PC-9 (cell line): ENCODE measurements around the gene MAN1B1. TPM values are rescaled to one million over a fixed set of nuclear protein-coding genes. Genes with fewer than 3 reads are reported as not detected.

ENCODE experiments used
- Bru-seq: library from RNA; stranded (reverse); fragments of 400-500 nt; gene quantifications from one replicate; lab custom pipeline; 2021; lab: Mats Ljungman, UMichigan
- BruChase-seq, 2 experiments: library from RNA; stranded (reverse); fragments of 400-500 nt; gene quantifications; one replicate each; lab custom pipeline; 2021; lab: Mats Ljungman, UMichigan
- BruUV-seq: library from RNA; stranded (reverse); fragments of 400-500 nt; replicated peaks from 2 replicates; lab custom pipeline; 2021; lab: Mats Ljungman, UMichigan
- CTCF ChIA-PET: fragments of 300-600 bp; sonication (Branson Sonifier 250); formaldehyde crosslinking; loops from one replicate; lab custom pipeline; 2022; ENCODE audit warnings: antibody characterized with exemption; lab: Charles Lee
- POLR2A ChIA-PET: fragments of 300-600 bp; sonication (Branson Sonifier 250); formaldehyde crosslinking; loops from one replicate; lab custom pipeline; 2022; ENCODE audit warnings: antibody characterized with exemption; ENCODE audit not compliant: unreplicated experiment; lab: Charles Lee
- DNase-seq, 2 experiments: peaks; one replicate each; pipeline versions ENCODE4 v3.0.0 to v3.0.0-alpha.2; 2015 to 2022; ENCODE audit warnings: mixed read lengths in 1 of 2
- H2AFZ ChIP-seq: fragments of 200-600 bp; sonication (generic); 2 replicates; pipeline ENCODE4 v1.8.1; 2017; ENCODE audit warnings: antibody characterized with exemption
- H3F3A ChIP-seq: fragments of 200-600 bp; sonication (generic); 2 replicates; pipeline ENCODE4 v1.8.1; 2017; ENCODE audit warnings: antibody characterized with exemption, mild to moderate bottlenecking, low read depth; ENCODE audit not compliant: insufficient read depth
- H3K27ac ChIP-seq: fragments of 200-600 bp; sonication (generic); 2 replicates; pipeline ENCODE4 v1.6.1; 2016; ENCODE audit warnings: mixed run types
- H3K27me3 ChIP-seq: fragments of 200-600 bp; sonication (generic); 2 replicates; pipeline ENCODE4 v1.6.1; 2016; ENCODE audit warnings: low read depth, mixed run types; ENCODE audit not compliant: insufficient read depth
- H3K36me3 ChIP-seq: fragments of 200-600 bp; sonication (generic); 2 replicates; pipeline ENCODE4 v1.6.1; 2016; ENCODE audit warnings: low read depth, mixed run types
- H3K4me1 ChIP-seq: fragments of 200-600 bp; sonication (generic); replicated peaks from 2 replicates; pipeline ENCODE4 v1.6.1; 2016; ENCODE audit warnings: mixed run types; ENCODE audit not compliant: insufficient read depth
- H3K4me2 ChIP-seq: fragments of 200-600 bp; sonication (generic); 2 replicates; pipeline ENCODE4 v1.6.1; 2017; ENCODE audit warnings: mixed run types
- H3K4me3 ChIP-seq: fragments of 200-600 bp; sonication (generic); 2 replicates; pipeline ENCODE4 v1.6.1; 2016; ENCODE audit warnings: mixed run types
- H3K79me2 ChIP-seq: fragments of 200-600 bp; sonication (generic); 2 replicates; pipeline ENCODE4 v1.6.1; 2017; ENCODE audit warnings: low read depth, mixed run types
- H3K9me2 ChIP-seq: fragments of 200-600 bp; sonication (generic); 2 replicates; pipeline ENCODE4 v1.8.1; 2017; ENCODE audit warnings: mild to moderate bottlenecking; ENCODE audit not compliant: insufficient read depth
- H3K9me3 ChIP-seq: fragments of 200-600 bp; sonication (generic); 2 replicates; pipeline ENCODE4 v1.8.1; 2016; ENCODE audit warnings: low read depth; ENCODE audit not compliant: insufficient read depth
- H4K20me1 ChIP-seq: fragments of 200-600 bp; sonication (generic); 2 replicates; pipeline ENCODE4 v1.8.1; 2017; ENCODE audit not compliant: insufficient read depth
- EZH2 ChIP-seq: fragments of 200-600 bp; sonication (generic); IDR thresholded peaks from 2 replicates; pipeline ENCODE4 v1.8.0; 2017; ENCODE audit warnings: antibody characterized with exemption, low read depth
- intact Hi-C: fragments of 100-400 bp; cut with micrococcal nuclease; formaldehyde crosslinking; loops from one replicate; pipeline ENCODE4 v1.10.0; 2022; ENCODE audit not compliant: unreplicated experiment
- long read RNA-seq: library from polyadenylated mRNA; stranded (forward); transcript quantifications from one replicate; pipeline ENCODE4 v2.0.0, GENCODE V29; 2022
- total RNA-seq: library from RNA; stranded (reverse); gene quantifications from 2 replicates; pipeline ENCODE4 v1.2.3, GENCODE V29; 2021
- TF ChIP-seq, protein P1 (sequence below): fragments of 200-600 bp; sonication (generic); conservative IDR thresholded peaks from 2 replicates; pipeline ENCODE4 v1.6.1; 2017; ENCODE audit warnings: mixed run types, antibody characterized with exemption, mild to moderate bottlenecking, moderate library complexity

Gene MAN1B1
- total RNA-seq (79.3 and 107 TPM in 2 replicates), Bru-seq, nascent RNA (percentile 51 among the genes with signal in this experiment), BruChase-seq, experiment 1, labeled RNA remaining after a 2-hour chase (percentile 64 among the genes with signal in this experiment), BruChase-seq, experiment 2, labeled RNA remaining after a 6-hour chase (percentile 67 among the genes with signal in this experiment)
- long read RNA-seq, full-length matches to known transcripts, result 120 of 139 reads
- long read RNA-seq, partial matches to known transcripts, result 5 of 139 reads
- long read RNA-seq, other reads (novel, unspliced or antisense), result 14 of 139 reads

DNA sequence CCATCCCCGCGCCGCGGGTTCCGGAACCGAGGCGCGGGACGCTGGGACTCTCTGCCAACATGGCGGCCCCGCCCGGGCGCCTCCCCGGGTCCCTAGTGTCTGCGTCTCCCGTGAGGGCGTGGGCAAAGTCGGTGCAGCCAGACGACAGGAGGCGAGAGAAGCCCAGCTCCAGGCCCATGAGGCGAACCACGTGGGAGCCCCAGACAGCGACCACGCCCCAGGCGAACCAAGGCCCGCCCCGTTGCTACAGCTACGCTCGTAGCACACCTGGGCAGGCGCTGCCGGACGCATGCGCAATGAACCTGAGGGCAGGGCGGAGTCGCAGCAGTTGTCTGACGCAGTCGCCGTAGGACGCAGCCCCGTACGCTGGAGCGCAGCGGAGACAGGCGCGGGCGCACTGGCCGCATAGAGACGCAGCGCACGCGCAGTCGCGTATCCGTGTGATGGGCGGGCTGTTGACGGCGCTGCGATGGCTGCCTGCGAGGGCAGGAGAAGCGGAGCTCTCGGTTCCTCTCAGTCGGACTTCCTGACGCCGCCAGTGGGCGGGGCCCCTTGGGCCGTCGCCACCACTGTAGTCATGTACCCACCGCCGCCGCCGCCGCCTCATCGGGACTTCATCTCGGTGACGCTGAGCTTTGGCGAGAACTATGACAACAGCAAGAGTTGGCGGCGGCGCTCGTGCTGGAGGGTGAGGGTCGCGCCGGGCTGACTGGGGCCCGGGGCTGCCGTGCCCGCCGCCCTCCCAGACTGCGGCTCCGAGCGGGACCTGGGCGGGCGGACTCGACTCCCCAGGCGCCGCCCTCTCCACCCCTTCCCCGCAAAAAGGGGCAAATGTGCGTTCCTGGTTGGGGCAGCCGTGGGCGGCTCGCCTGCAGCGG is at the start of gene MAN1B1:
Gene MAN1B1, plus strand, starts transcription at position 455 of the 878 bp plus-strand sequence. Its CDS starts 15 bp downstream, at position 470.
- BruUV-seq, result no TSS peak
- Histone ChIP-seq H3K4me1 (peaks cover 39% of the 10 kb centered on the region), H3K4me2 (peak within 1 kb of the TSS; percentile 87), H3K27ac (peak within 1 kb of the TSS; percentile 80), H3K4me3 (peak within 1 kb of the TSS; percentile 88), H3K36me3 (no peaks in the 10 kb centered on the region), H2AFZ (peak within 1 kb of the TSS; percentile 91), H3K27me3 (no peaks in the 10 kb centered on the region), H3K9me2 (no peaks in the 10 kb centered on the region), H3K79me2 (peaks cover 14% of the 10 kb centered on the region), H3F3A (peaks cover 33% of the 10 kb centered on the region), H4K20me1 (0 out of 2 replicates have a peak, but pooled peaks cover 4% of the 10 kb centered on the region), H3K9me3 (no peaks in the 10 kb centered on the region)
- peak; percentile 97 to 100 for DNase-seq
- intact Hi-C loops, result loop anchor here (1.0 kb wide), 1 partner anchor 16 kb away; the partner anchor contains the start of gene SAPCD2
- POLR2A ChIA-PET, result interaction anchor here (0.5 to 2.1 kb wide), 14 partner anchors 16 to 830 kb away, joined by 3 to 20 read pairs (median 6); partner anchors contain the start of genes NRARP, SAPCD2 and TUBB4B
- no peak for TF ChIP-seq EZH2
- CTCF ChIA-PET, result interaction anchor here (0.6 to 1.5 kb wide), 5 partner anchors 19 to 448 kb away, joined by 3 to 5 read pairs (median 3); no protein-coding TSS in a partner anchor

DNA sequence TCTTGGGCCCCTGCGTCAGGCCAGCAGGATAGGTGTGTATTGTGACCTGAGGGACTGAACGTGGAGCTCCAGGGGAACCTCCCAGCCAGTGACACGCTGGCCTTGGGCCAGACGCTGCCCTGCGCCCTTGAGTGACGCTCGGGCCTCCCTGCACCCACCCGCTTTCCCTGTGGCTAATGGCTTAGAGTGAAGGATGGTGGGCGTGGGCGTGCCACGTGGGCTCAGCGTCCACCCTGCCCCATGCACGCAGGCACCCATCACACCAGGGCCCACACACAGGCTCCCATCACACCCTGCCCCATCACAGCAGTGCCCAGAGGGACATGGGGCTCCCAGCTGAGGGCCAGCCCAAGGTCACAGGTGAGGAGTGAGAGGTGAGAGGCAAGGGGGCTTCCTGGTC is 49.8 kb upstream of the MAN1B1 start:
- Histone ChIP-seq H3K36me3 (no peaks in the 10 kb centered on the region), H3K27me3 (no peaks in the 10 kb centered on the region), H3K4me2 (no peak overlapping the region), H3K9me3 (no peaks in the 10 kb centered on the region), H3K9me2 (no peaks in the 10 kb centered on the region), H3F3A (peaks cover 22% of the 10 kb centered on the region; the same call in 1 of the 2 replicates), H3K27ac (no peak overlapping the region), H4K20me1 (0 out of 2 replicates have a peak, but pooled peaks cover 4% of the 10 kb centered on the region), H3K79me2 (no peaks in the 10 kb centered on the region), H3K4me1 (peaks cover 9% of the 10 kb centered on the region), H2AFZ (no peak overlapping the region), H3K4me3 (no peak overlapping the region)
- intact Hi-C loops, result no loop called here
- ChIA-PET CTCF (interaction anchor here (0.7 kb wide), 1 partner anchor 32 kb away, joined by 3 read pairs; no protein-coding TSS in a partner anchor), POLR2A (no interaction called here)
- no TSS peak for BruUV-seq
- no peak for DNase-seq
- no peak for TF ChIP-seq EZH2
- TF ChIP-seq, protein P1, sequence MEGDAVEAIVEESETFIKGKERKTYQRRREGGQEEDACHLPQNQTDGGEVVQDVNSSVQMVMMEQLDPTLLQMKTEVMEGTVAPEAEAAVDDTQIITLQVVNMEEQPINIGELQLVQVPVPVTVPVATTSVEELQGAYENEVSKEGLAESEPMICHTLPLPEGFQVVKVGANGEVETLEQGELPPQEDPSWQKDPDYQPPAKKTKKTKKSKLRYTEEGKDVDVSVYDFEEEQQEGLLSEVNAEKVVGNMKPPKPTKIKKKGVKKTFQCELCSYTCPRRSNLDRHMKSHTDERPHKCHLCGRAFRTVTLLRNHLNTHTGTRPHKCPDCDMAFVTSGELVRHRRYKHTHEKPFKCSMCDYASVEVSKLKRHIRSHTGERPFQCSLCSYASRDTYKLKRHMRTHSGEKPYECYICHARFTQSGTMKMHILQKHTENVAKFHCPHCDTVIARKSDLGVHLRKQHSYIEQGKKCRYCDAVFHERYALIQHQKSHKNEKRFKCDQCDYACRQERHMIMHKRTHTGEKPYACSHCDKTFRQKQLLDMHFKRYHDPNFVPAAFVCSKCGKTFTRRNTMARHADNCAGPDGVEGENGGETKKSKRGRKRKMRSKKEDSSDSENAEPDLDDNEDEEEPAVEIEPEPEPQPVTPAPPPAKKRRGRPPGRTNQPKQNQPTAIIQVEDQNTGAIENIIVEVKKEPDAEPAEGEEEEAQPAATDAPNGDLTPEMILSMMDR, result no peak

DNA sequence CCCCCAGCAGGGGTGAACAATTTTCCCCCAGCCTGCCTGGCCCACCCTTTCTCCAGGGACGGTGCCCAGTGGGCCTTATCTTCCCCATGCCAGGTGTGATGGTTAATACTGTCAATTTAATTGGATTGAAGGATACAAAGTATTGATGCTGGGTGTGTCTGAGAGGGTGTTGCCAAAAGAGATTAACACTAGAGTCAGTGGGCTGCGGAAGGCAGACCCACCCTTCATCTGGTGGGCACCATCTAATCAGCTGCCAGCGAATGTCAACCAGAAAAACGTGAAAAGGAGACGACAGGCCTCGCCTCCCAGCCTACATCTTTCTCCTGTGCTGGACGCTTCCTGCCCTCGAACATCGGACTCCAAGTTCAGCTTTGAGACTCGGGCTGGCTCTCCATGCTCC is 49.3 kb upstream of the MAN1B1 start:
- BruUV-seq, result no TSS peak
- no peak for TF ChIP-seq EZH2
- TF ChIP-seq, protein P1, result no peak
- ChIA-PET CTCF (no interaction called here), POLR2A (interaction anchor here (0.6 kb wide), 1 partner anchor 197 kb away, joined by 5 read pairs; no protein-coding TSS in a partner anchor)
- Histone ChIP-seq H3K27ac (no peak overlapping the region), H3K4me3 (no peak overlapping the region), H2AFZ (no peak overlapping the region), H3K4me2 (no peak overlapping the region), H3K9me2 (no peaks in the 10 kb centered on the region), H3F3A (peaks cover 22% of the 10 kb centered on the region; the same call in 1 of the 2 replicates), H3K9me3 (no peaks in the 10 kb centered on the region), H3K79me2 (no peaks in the 10 kb centered on the region), H3K27me3 (no peaks in the 10 kb centered on the region), H3K36me3 (no peaks in the 10 kb centered on the region), H3K4me1 (peaks cover 9% of the 10 kb centered on the region), H4K20me1 (0 out of 2 replicates have a peak, but pooled peaks cover 4% of the 10 kb centered on the region)
- no peak for DNase-seq
- intact Hi-C loops, result no loop called here
